CD4-positive, alpha-beta memory T cell (primary cell): ENCODE measurements around the gene PLTP. TPM values are rescaled to one million over a fixed set of nuclear protein-coding genes. Genes with fewer than 3 reads are reported as not detected.
A peak's percentile ranks its signal among the peaks of the same experiment; 100 is the strongest.

ENCODE experiments used
- CTCF ChIA-PET: fragments of 350-600 bp; sonication (Branson Sonifier 250); formaldehyde crosslinking; loops from one replicate; lab custom pipeline; 2021; ENCODE audit warnings: inconsistent platforms; ENCODE audit not compliant: partially characterized antibody; lab: Charles Lee
- POLR2A ChIA-PET: fragments of 350-600 bp; sonication (Branson Sonifier 250); formaldehyde crosslinking; loops from one replicate; lab custom pipeline; 2021; ENCODE audit not compliant: partially characterized antibody; lab: Charles Lee
- DNase-seq, 5 donors: peaks; one replicate each; pipeline versions ENCODE4 v3.0.0 to v3.0.0-alpha.2; 2020 to 2022; ENCODE audit warnings: mixed read lengths in 1 of 5
- H3K27ac ChIP-seq: one replicate; pipeline ENCODE4 v1.7.0; 2013; ENCODE audit warnings: low read depth, low read length
- H3K27me3 ChIP-seq: 2 replicates; pipeline ENCODE4 v1.7.0; 2013; ENCODE audit warnings: mild to moderate bottlenecking, low read length, moderate library complexity; ENCODE audit not compliant: insufficient read depth
- H3K36me3 ChIP-seq: 2 replicates; pipeline ENCODE4 v1.7.0; 2013; ENCODE audit warnings: mild to moderate bottlenecking, low read length, moderate library complexity; ENCODE audit not compliant: insufficient read depth
- H3K4me1 ChIP-seq: 2 replicates; pipeline ENCODE4 v1.7.0; 2013; ENCODE audit warnings: mild to moderate bottlenecking, low read length, moderate library complexity; ENCODE audit not compliant: insufficient read depth
- H3K4me3 ChIP-seq, 2 donors: one replicate each; pipeline ENCODE4 v1.7.0; 2013; ENCODE audit warnings: low read length in 2 of 2, mild to moderate bottlenecking in 1 of 2
- H3K9me3 ChIP-seq, 2 donors: one replicate each; pipeline ENCODE4 v1.7.0; 2013; ENCODE audit warnings: low read length in 2 of 2, control low read depth in 1 of 2; ENCODE audit not compliant: control insufficient read depth in 1 of 2
- H3K27ac Mint-ChIP-seq, 7 donors: one replicate each; pipeline ENCODE4 v1.8.0; 2020 to 2021; ENCODE audit warnings: mixed read lengths in 7 of 7, mild to moderate bottlenecking in 6 of 7, inconsistent platforms in 3 of 7, moderate library complexity in 3 of 7
- H3K27me3 Mint-ChIP-seq, 2 donors: one replicate each; pipeline ENCODE4 v1.8.0; 2020 to 2021; ENCODE audit warnings: mixed read lengths in 2 of 2
- H3K36me3 Mint-ChIP-seq, 2 donors: one replicate each; pipeline ENCODE4 v1.8.0; 2020 to 2021; ENCODE audit warnings: mixed read lengths in 2 of 2, inconsistent platforms in 1 of 2, mild to moderate bottlenecking in 1 of 2
- H3K4me1 Mint-ChIP-seq, 4 donors: one replicate each; pipeline ENCODE4 v1.8.0; 2020 to 2021; ENCODE audit warnings: mixed read lengths in 4 of 4, mild to moderate bottlenecking in 1 of 4
- H3K4me3 Mint-ChIP-seq, 8 donors: one replicate each; pipeline ENCODE4 v1.8.0; 2020 to 2021; ENCODE audit warnings: mixed read lengths in 8 of 8, mild to moderate bottlenecking in 7 of 8, moderate library complexity in 6 of 8, inconsistent platforms in 3 of 8
- H3K9me3 Mint-ChIP-seq, 8 donors: one replicate each; pipeline ENCODE4 v1.8.0; 2020 to 2021; ENCODE audit warnings: mixed read lengths in 8 of 8, mild to moderate bottlenecking in 5 of 8, inconsistent platforms in 3 of 8, moderate library complexity in 1 of 8
- intact Hi-C: fragments of 100-400 bp; cut with micrococcal nuclease; formaldehyde crosslinking; loops from one replicate; pipeline ENCODE4 v1.15.1; 2023
- polyA plus RNA-seq, 2 donors: library from polyadenylated mRNA; unstranded; fragments of 300-500 nt; fragmentation: Illumina TruSeq; gene quantifications; one replicate each; pipeline ENCODE4 v1.2.3, GENCODE V29; 2021
- total RNA-seq, 2 experiments: library from RNA; stranded (reverse); gene quantifications; one replicate each; pipeline ENCODE4 v1.2.3, GENCODE V29; 2021

The PLTP gene
- total and polyA plus RNA-seq, 4 experiments from 2014 or later = 0.19 to 0.69 (median 0.29) TPM; not detected in 1

- H3K27me3 ChIP-seq = no peaks in the 10 kb centered on the region
- POLR2A ChIA-PET = interaction anchor here (0.5 to 9.9 kb wide), 12 partner anchors 10 to 113 kb away, joined by 3 to 141 read pairs (median 4); partner anchors contain the start of genes ACOT8, PCIF1, ZNF335 and ZSWIM1
- intact Hi-C loops = no loop called here
- peaks cover 0 to 5% (median 0%) of the 10 kb centered on the region in 8 donors for H3K9me3 Mint-ChIP-seq
- H3K36me3 ChIP-seq = peaks cover 12% of the 10 kb centered on the region
- DNase-seq = no peak
- no peaks in the 10 kb centered on the region for H3K27me3 Mint-ChIP-seq
- peak overlapping the region; percentile 74 for H3K27ac ChIP-seq
- peak overlapping the region; percentile 69 to 79 for H3K4me3 ChIP-seq
- H3K4me3 Mint-ChIP-seq = peak overlapping the region; percentile 91 to 97 (median 93)
- H3K27ac Mint-ChIP-seq = peak overlapping the region; percentile 64 to 93 (median 88)
- H3K36me3 Mint-ChIP-seq = peaks cover 0 to 20% of the 10 kb centered on the region in 2 donors
- peaks cover 37% of the 10 kb centered on the region for H3K4me1 ChIP-seq
- CTCF ChIA-PET = interaction anchor here (0.5 to 3.5 kb wide), 10 partner anchors 10 to 121 kb away, joined by 3 to 15 read pairs (median 4); partner anchors contain the start of genes DNTTIP1, PCIF1 and WFDC3
- peaks cover 19 to 44% (median 33%) of the 10 kb centered on the region in 4 donors for H3K4me1 Mint-ChIP-seq
- no peaks in the 10 kb centered on the region for H3K9me3 ChIP-seq
Observed at GRCh38 chr20:45892049-45892825, 19.7 kb downstream of the PLTP start.

- ChIA-PET POLR2A (interaction anchor here (0.9 to 9.9 kb wide), 15 partner anchors 9 to 80 kb away, joined by 3 to 141 read pairs (median 4); partner anchors contain the start of genes ACOT8, PCIF1, ZNF335 and ZSWIM1), CTCF (interaction anchor here (0.6 to 3.5 kb wide), 16 partner anchors 9 to 91 kb away, joined by 3 to 18 read pairs (median 4); partner anchors contain the start of genes PCIF1 and ZSWIM1)
- Histone ChIP-seq H3K27ac (peak within 1 kb of the TSS; percentile 74), H3K4me1 (peaks cover 37% of the 10 kb centered on the region), H3K36me3 (peaks cover 12% of the 10 kb centered on the region), H3K4me3 (peak within 1 kb of the TSS; percentile 69 to 79), H3K9me3 (no peaks in the 10 kb centered on the region), H3K27me3 (no peaks in the 10 kb centered on the region)
- no peaks in the 10 kb centered on the region for H3K27me3 Mint-ChIP-seq
- intact Hi-C loops = loop anchor here (1.0 to 2.0 kb wide), 5 partner anchors 34 to 92 kb away; partner anchors contain the start of genes ACOT8, ZNF335 and ZSWIM3
- peak within 1 kb of the TSS; percentile 76 to 94 (median 90) for H3K27ac Mint-ChIP-seq
- peak within 1 kb of the TSS; percentile 91 to 97 (median 93) for H3K4me3 Mint-ChIP-seq
- peak; percentile 79 to 88 (median 83) for DNase-seq
- peaks cover 19 to 48% (median 33%) of the 10 kb centered on the region in 4 donors for H3K4me1 Mint-ChIP-seq
- peaks cover 0 to 19% of the 10 kb centered on the region in 2 donors for H3K36me3 Mint-ChIP-seq
- H3K9me3 Mint-ChIP-seq = peaks cover 0 to 5% (median 0%) of the 10 kb centered on the region in 8 donors
Observed at GRCh38 chr20:45890985-45891983, 20.7 kb downstream of the PLTP start, which contains the start of the genes CTSA and NEURL2. TSS of gene CTSA (plus strand) at chr20:45891335. CDS start at chr20:45891569, 234 bp downstream. TSS of gene NEURL2 (minus strand) at chr20:45891208. CDS start at chr20:45890991, 217 bp downstream.

GRCh38 chr20:45890077-45890984, 21.6 kb downstream of the PLTP start:
- Mint-ChIP-seq H3K27me3 (no peaks in the 10 kb centered on the region), H3K27ac (peak overlapping the region; percentile 73 to 94 (median 87)), H3K36me3 (peaks cover 0 to 19% of the 10 kb centered on the region in 2 donors), H3K4me3 (peak overlapping the region; percentile 91 to 97 (median 93)), H3K4me1 (peaks cover 20 to 53% (median 34%) of the 10 kb centered on the region in 4 donors), H3K9me3 (peaks cover 0 to 5% (median 0%) of the 10 kb centered on the region in 8 donors)
- peak; percentile 25 to 63 (median 37) for DNase-seq
- ChIA-PET POLR2A (interaction anchor here (0.9 to 9.9 kb wide), 16 partner anchors 8 to 81 kb away, joined by 3 to 141 read pairs (median 4); partner anchors contain the start of genes ACOT8, PCIF1, UBE2C and ZNF335), CTCF (interaction anchor here (0.7 to 3.3 kb wide), 18 partner anchors 9 to 96 kb away, joined by 3 to 18 read pairs (median 4); partner anchors contain the start of genes PCIF1 and ZSWIM1)
- Histone ChIP-seq H3K4me3 (peak overlapping the region; percentile 69 to 79), H3K4me1 (peaks cover 39% of the 10 kb centered on the region), H3K9me3 (no peaks in the 10 kb centered on the region), H3K27me3 (no peaks in the 10 kb centered on the region), H3K27ac (peak overlapping the region; percentile 74), H3K36me3 (peaks cover 12% of the 10 kb centered on the region)
- intact Hi-C loops = loop anchor here (2.0 kb wide), 1 partner anchor 66 kb away; no protein-coding TSS in a partner anchor

GRCh38 chr20:45888681-45889080, 23.3 kb downstream of the PLTP start:
- Histone ChIP-seq H3K9me3 (no peaks in the 10 kb centered on the region), H3K4me1 (peaks cover 49% of the 10 kb centered on the region), H3K4me3 (no peak overlapping the region), H3K27me3 (no peaks in the 10 kb centered on the region), H3K27ac (no peak overlapping the region), H3K36me3 (peaks cover 4% of the 10 kb centered on the region)
- DNase-seq = no peak
- POLR2A ChIA-PET = interaction anchor here (2.7 to 9.9 kb wide), 3 partner anchors 21 to 46 kb away, joined by 11 to 141 read pairs (median 48); partner anchors contain the start of genes ACOT8, PCIF1 and ZSWIM3
- H3K9me3 Mint-ChIP-seq = peaks cover 0 to 3% (median 0%) of the 10 kb centered on the region in 8 donors
- CTCF ChIA-PET = interaction anchor here (1.2 to 3.3 kb wide), 5 partner anchors 7 to 98 kb away, joined by 3 to 18 read pairs (median 10); partner anchors contain the start of gene ZSWIM1
- H3K4me1 Mint-ChIP-seq = peaks cover 26 to 55% (median 39%) of the 10 kb centered on the region in 4 donors
- intact Hi-C loops = no loop called here
- H3K36me3 Mint-ChIP-seq = peaks cover 4 to 18% of the 10 kb centered on the region in 2 donors
- H3K27ac Mint-ChIP-seq = peak overlapping the region in 3 of 7 donors; percentile 4 to 90 (median 35)
- no peaks in the 10 kb centered on the region for H3K27me3 Mint-ChIP-seq
- peak overlapping the region in 2 of 8 donors; percentile 21 to 46 for H3K4me3 Mint-ChIP-seq

- H3K9me3 Mint-ChIP-seq = peaks cover 0 to 3% (median 0%) of the 10 kb centered on the region in 8 donors
- Histone ChIP-seq H3K27ac (no peak within 1 kb of the TSS), H3K36me3 (peaks cover 17% of the 10 kb centered on the region), H3K27me3 (no peaks in the 10 kb centered on the region), H3K9me3 (no peaks in the 10 kb centered on the region), H3K4me3 (no peak within 1 kb of the TSS), H3K4me1 (peaks cover 45% of the 10 kb centered on the region)
- ChIA-PET CTCF (no interaction called here), POLR2A (interaction anchor here (1.4 to 9.9 kb wide), 2 partner anchors 30 to 48 kb away, joined by 5 to 141 read pairs; partner anchors contain the start of genes ACOT8, PCIF1 and ZSWIM3)
- H3K27ac Mint-ChIP-seq = peak within 1 kb of the TSS in 4 of 7 donors; percentile 30 to 49 (median 46)
- peak within 1 kb of the TSS in 2 of 8 donors; percentile 0 to 21 for H3K4me3 Mint-ChIP-seq
- no peak for DNase-seq
- H3K4me1 Mint-ChIP-seq = peaks cover 29 to 54% (median 40%) of the 10 kb centered on the region in 4 donors
- intact Hi-C loops = no loop called here
- no peaks in the 10 kb centered on the region for H3K27me3 Mint-ChIP-seq
- H3K36me3 Mint-ChIP-seq = peaks cover 15 to 27% of the 10 kb centered on the region in 2 donors
Observed at GRCh38 chr20:45887346-45887715, 24.6 kb downstream of the PLTP start, which contains the start of gene SPATA25. TSS of gene SPATA25 (minus strand) at chr20:45887622. CDS start at chr20:45887590, 32 bp downstream.
